ENCODE measurements around the gene DUS2.

- TF ChIP-seq CTCF (IDR thresholded peaks at IDR 0.05) (no peak), ZFX (IDR thresholded peaks at IDR 0.05; ENCODE audit: borderline replicate concordance) (no peak)
Measured at GRCh38 chr16:68000450-68000849, 22.6 kb upstream of the DUS2 start.
